K562 (cell line): ENCODE data around the gene TMEM59. TPM values are rescaled to one million over a fixed set of nuclear protein-coding genes. Genes with fewer than 3 reads are reported as not detected.

ENCODE experiments used
- BRD9 ChIP-seq: fragments of 450-650 bp; IDR thresholded peaks from 2 replicates; pipeline ENCODE4 v1.6.1; 2018; ENCODE audit warnings: low read depth; ENCODE audit not compliant: partially characterized antibody
- DMBX1 ChIP-seq: fragments of 250-450 bp; sonication (Bioruptor Pico); IDR thresholded peaks from 2 replicates; pipeline ENCODE4 v1.8.0; 2022; ENCODE audit warnings: inconsistent platforms, mild to moderate bottlenecking, moderate library complexity, borderline replicate concordance
- EZH2 ChIP-seq: IDR thresholded peaks from 2 replicates; pipeline ENCODE4 v1.6.1; 2012; ENCODE audit warnings: low read depth, mild to moderate bottlenecking, inconsistent platforms, low read length, borderline replicate concordance
- FOXJ3 ChIP-seq: sonication (generic); formaldehyde crosslinking; IDR thresholded peaks from 2 replicates; pipeline ENCODE4 v1.4.0; 2020; ENCODE audit warnings: mild to moderate bottlenecking, missing genetic modification reagents
- ILF3 ChIP-seq: fragments of 450-650 bp; IDR thresholded peaks from 2 replicates; pipeline ENCODE4 v1.6.1; 2018; ENCODE audit warnings: antibody characterized with exemption, mild to moderate bottlenecking, moderate library complexity, borderline replicate concordance
- KDM5B ChIP-seq: fragments of 200-600 bp; sonication (generic); IDR thresholded peaks from 2 replicates; pipeline ENCODE4 v1.6.1; 2012; ENCODE audit warnings: low read depth, mild to moderate bottlenecking, moderate library complexity, low read length, control low read depth, inconsistent platforms; ENCODE audit not compliant: insufficient replicate concordance
- LEF1 ChIP-seq: fragments of 450-650 bp; IDR thresholded peaks from 2 replicates; pipeline ENCODE4 v1.6.1; 2016; ENCODE audit warnings: mild to moderate bottlenecking
- MTA3 ChIP-seq: fragments of 450-650 bp; formaldehyde crosslinking; IDR thresholded peaks from 2 replicates; pipeline ENCODE4 v1.6.1; 2017; ENCODE audit warnings: mild to moderate bottlenecking, borderline replicate concordance
- NCOA2 ChIP-seq, 2 experiments: fragments of 450-650 bp; IDR thresholded peaks; 2 replicates each; pipeline ENCODE4 v1.6.1; 2018; ENCODE audit warnings: mild to moderate bottlenecking in 2 of 2, moderate library complexity in 1 of 2; ENCODE audit not compliant: partially characterized antibody in 2 of 2
- PHB ChIP-seq: fragments of 250-450 bp; sonication (Bioruptor Pico); IDR thresholded peaks from 2 replicates; pipeline ENCODE4 v1.5.0; 2021
- SETDB1 ChIP-seq: IDR thresholded peaks from one replicate; pipeline ENCODE4 v1.6.1; 2012; ENCODE audit warnings: low read length, control low read depth, inconsistent platforms
- SIRT6 ChIP-seq: IDR thresholded peaks from one replicate; pipeline ENCODE4 v1.6.1; 2012; ENCODE audit warnings: low read depth, mild to moderate bottlenecking, control low read depth, inconsistent platforms, low read length, moderate library complexity
- TAF7 ChIP-seq: fragments of 450-650 bp; IDR thresholded peaks from 2 replicates; pipeline ENCODE4 v1.6.1; 2016; ENCODE audit warnings: missing genetic modification characterization, missing compliant biosample characterization
- ZNF12 ChIP-seq: sonication (generic); formaldehyde crosslinking; IDR thresholded peaks from 2 replicates; pipeline ENCODE4 v1.4.0; 2020; ENCODE audit warnings: mild to moderate bottlenecking, missing genetic modification reagents
- ZNF184 ChIP-seq: sonication (generic); formaldehyde crosslinking; IDR thresholded peaks from 2 replicates; pipeline ENCODE4 v1.5.0; 2020; ENCODE audit warnings: missing genetic modification reagents
- ZNF324 ChIP-seq: fragments of 250-450 bp; sonication (Bioruptor Pico); IDR thresholded peaks from 2 replicates; pipeline ENCODE4 v1.4.0; 2020; ENCODE audit warnings: mild to moderate bottlenecking
- ZNF431 ChIP-seq: sonication (generic); formaldehyde crosslinking; IDR thresholded peaks from 2 replicates; pipeline ENCODE4 v1.8.0; 2022; ENCODE audit warnings: mild to moderate bottlenecking, missing genetic modification reagents
- ZSCAN32 ChIP-seq: fragments of 450-650 bp; formaldehyde crosslinking; IDR thresholded peaks from 2 replicates; pipeline ENCODE4 v1.4.0; 2020; ENCODE audit warnings: mild to moderate bottlenecking, moderate library complexity
- polyA plus RNA-seq, 8 experiments: library from polyadenylated mRNA; depleted of rRNA in 4 of 8; stranded (reverse) in 5 of 8; unstranded in 3 of 8; fragments of >200 nt; fragmentation: Nextera tagmentation in 2 of 8; fragmentation: Illumina TruSeq in 1 of 8; extraction: Ambion mirVana in 2 of 8; extraction: Trizol in 1 of 8; gene quantifications; 2 replicates each; pipeline versions ENCODE4 v1.2.1 to v1.2.3, GENCODE V29; 2011 to 2014; ENCODE audit warnings: inconsistent platforms in 1 of 8, missing spikeins in 1 of 8
- total RNA-seq, 7 experiments: library from RNA; depleted of rRNA in 6 of 7; stranded (reverse); fragments of >200 nt in 6 of 7; fragmentation: Illumina TruSeq in 2 of 7; extraction: Trizol in 2 of 7; gene quantifications; 2 replicates each; pipeline versions ENCODE4 v1.2.1 to v1.2.3, GENCODE V29; 2011 to 2021; ENCODE audit warnings: low replicate concordance in 1 of 7
- TF ChIP-seq, protein P1 (sequence below): sonication (generic); formaldehyde crosslinking; IDR thresholded peaks from 2 replicates; pipeline ENCODE4 v1.8.0; 2022; ENCODE audit warnings: mild to moderate bottlenecking, low read depth, missing genetic modification reagents
- TF ChIP-seq, protein P2 (sequence below): sonication (generic); formaldehyde crosslinking; IDR thresholded peaks from 2 replicates; pipeline ENCODE4 v1.8.0; 2023; ENCODE audit warnings: mild to moderate bottlenecking, missing genetic modification reagents
- TF ChIP-seq, protein P3 (sequence below): sonication (generic); formaldehyde crosslinking; IDR thresholded peaks from 2 replicates; pipeline ENCODE4 v1.5.0; 2020; ENCODE audit warnings: missing genetic modification reagents
- TF ChIP-seq, protein P4 (sequence below): sonication (generic); formaldehyde crosslinking; IDR thresholded peaks from 2 replicates; pipeline ENCODE4 v1.8.1; 2022; ENCODE audit warnings: missing genetic modification reagents

TMEM59 gene
- total and polyA plus RNA-seq, 9 of the 15 experiments (the other 6 are each of a cell fraction or from before 2014, with no cell fraction given), result 93.1 to 316 (median 151) TPM

DNA sequence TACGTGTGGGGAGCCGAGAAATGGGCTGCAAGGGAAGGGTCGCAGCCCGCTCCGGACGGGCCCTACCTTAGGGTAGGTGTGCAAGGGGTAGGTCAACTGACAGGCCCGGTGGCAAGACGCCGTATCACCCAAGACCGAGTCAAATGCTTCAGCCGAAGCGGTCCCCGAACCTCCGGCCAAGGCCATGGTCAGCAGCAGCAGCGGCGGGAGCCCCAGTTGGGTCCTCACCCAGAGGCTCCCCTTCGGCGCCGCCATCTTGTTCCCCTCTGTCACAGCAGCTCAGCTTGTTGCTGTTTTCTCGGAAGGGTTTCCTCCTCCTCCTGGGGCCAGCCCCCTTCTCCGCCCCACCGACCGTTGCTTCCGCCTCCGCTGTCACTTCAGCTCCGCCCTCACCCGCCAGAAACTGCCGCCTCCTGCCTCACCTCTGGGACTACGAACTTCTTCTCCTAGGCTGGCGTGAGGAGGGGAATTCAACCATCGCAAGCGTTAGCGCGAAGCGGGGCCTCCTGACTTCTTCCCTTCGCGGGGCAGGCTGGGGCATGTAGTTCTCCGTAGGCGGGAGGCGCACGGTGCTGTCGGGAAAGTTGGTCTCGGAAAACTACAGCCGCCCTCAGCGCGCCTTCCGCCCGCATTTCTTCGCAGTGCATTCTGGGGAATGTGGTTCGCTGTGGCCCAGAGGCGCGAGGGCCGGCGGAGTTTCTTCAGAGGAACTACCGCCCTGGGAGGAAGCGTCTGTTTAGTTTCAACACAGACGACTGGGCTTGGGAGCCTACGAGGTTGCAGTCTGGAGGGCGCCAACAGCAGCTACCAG is at the start of gene TMEM59, which contains the start of gene TCEANC2 (continued):
- TF ChIP-seq TAF7 (tag), result peak; percentile 85; the same call in 1 of the 2 replicates
- no peak; the same call in 1 of the 2 replicates for TF ChIP-seq MTA3
- peak; percentile 24; the same call in 1 of the 2 replicates for TF ChIP-seq ZNF431 (CRISPR knock-in tag)
- no peak for TF ChIP-seq SIRT6
- TF ChIP-seq, protein P1, sequence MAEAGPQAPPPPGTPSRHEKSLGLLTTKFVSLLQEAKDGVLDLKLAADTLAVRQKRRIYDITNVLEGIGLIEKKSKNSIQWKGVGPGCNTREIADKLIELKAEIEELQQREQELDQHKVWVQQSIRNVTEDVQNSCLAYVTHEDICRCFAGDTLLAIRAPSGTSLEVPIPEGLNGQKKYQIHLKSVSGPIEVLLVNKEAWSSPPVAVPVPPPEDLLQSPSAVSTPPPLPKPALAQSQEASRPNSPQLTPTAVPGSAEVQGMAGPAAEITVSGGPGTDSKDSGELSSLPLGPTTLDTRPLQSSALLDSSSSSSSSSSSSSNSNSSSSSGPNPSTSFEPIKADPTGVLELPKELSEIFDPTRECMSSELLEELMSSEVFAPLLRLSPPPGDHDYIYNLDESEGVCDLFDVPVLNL (CRISPR knock-in tag), result peak; percentile 78; the same call in 1 of the 2 replicates
- TF ChIP-seq, protein P2, sequence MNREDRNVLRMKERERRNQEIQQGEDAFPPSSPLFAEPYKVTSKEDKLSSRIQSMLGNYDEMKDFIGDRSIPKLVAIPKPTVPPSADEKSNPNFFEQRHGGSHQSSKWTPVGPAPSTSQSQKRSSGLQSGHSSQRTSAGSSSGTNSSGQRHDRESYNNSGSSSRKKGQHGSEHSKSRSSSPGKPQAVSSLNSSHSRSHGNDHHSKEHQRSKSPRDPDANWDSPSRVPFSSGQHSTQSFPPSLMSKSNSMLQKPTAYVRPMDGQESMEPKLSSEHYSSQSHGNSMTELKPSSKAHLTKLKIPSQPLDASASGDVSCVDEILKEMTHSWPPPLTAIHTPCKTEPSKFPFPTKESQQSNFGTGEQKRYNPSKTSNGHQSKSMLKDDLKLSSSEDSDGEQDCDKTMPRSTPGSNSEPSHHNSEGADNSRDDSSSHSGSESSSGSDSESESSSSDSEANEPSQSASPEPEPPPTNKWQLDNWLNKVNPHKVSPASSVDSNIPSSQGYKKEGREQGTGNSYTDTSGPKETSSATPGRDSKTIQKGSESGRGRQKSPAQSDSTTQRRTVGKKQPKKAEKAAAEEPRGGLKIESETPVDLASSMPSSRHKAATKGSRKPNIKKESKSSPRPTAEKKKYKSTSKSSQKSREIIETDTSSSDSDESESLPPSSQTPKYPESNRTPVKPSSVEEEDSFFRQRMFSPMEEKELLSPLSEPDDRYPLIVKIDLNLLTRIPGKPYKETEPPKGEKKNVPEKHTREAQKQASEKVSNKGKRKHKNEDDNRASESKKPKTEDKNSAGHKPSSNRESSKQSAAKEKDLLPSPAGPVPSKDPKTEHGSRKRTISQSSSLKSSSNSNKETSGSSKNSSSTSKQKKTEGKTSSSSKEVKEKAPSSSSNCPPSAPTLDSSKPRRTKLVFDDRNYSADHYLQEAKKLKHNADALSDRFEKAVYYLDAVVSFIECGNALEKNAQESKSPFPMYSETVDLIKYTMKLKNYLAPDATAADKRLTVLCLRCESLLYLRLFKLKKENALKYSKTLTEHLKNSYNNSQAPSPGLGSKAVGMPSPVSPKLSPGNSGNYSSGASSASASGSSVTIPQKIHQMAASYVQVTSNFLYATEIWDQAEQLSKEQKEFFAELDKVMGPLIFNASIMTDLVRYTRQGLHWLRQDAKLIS, result peak; percentile 52; the same call in 1 of the 2 replicates
- no peak for TF ChIP-seq ILF3
- no peak for TF ChIP-seq ZSCAN32 (CRISPR knock-in tag)
- TF ChIP-seq PHB (CRISPR knock-in tag), result no peak
- TF ChIP-seq, protein P3, sequence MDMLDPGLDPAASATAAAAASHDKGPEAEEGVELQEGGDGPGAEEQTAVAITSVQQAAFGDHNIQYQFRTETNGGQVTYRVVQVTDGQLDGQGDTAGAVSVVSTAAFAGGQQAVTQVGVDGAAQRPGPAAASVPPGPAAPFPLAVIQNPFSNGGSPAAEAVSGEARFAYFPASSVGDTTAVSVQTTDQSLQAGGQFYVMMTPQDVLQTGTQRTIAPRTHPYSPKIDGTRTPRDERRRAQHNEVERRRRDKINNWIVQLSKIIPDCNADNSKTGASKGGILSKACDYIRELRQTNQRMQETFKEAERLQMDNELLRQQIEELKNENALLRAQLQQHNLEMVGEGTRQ (CRISPR knock-in tag), result peak; percentile 71
- TF ChIP-seq ZNF184 (CRISPR knock-in tag), result no peak
- no peak for TF ChIP-seq EZH2
- TF ChIP-seq, protein P4, sequence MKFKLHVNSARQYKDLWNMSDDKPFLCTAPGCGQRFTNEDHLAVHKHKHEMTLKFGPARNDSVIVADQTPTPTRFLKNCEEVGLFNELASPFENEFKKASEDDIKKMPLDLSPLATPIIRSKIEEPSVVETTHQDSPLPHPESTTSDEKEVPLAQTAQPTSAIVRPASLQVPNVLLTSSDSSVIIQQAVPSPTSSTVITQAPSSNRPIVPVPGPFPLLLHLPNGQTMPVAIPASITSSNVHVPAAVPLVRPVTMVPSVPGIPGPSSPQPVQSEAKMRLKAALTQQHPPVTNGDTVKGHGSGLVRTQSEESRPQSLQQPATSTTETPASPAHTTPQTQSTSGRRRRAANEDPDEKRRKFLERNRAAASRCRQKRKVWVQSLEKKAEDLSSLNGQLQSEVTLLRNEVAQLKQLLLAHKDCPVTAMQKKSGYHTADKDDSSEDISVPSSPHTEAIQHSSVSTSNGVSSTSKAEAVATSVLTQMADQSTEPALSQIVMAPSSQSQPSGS (CRISPR knock-in tag), result no peak
- peak; percentile 95 for TF ChIP-seq ZNF12 (CRISPR knock-in tag)
- no peak for TF ChIP-seq LEF1
- peak; percentile 92; the same call in 1 of the 2 replicates for TF ChIP-seq DMBX1 (CRISPR knock-in tag)
- peak; percentile 85 for TF ChIP-seq KDM5B
- peak; percentile 12 for TF ChIP-seq BRD9
- no peak for TF ChIP-seq ZNF324
- no peak for TF ChIP-seq SETDB1
- TF ChIP-seq FOXJ3 (CRISPR knock-in tag), result no peak
- no peak for TF ChIP-seq NCOA2 (IDR thresholded peaks at IDR 0.05; ENCODE audit: partially characterized antibody in 2 of 2)
